Umbilical cord (tissue), 2 donors: Measurements from ENCODE around the gene HNRNPF. TPM values are rescaled to one million over a fixed set of nuclear protein-coding genes. Genes with fewer than 3 reads are reported as not detected.

Experiments
- DNase-seq: peaks from one replicate; pipeline ENCODE4 v3.0.0-alpha.2; 2015; ENCODE audit warnings: low spot score
- total RNA-seq: library from RNA; depleted of rRNA; stranded (reverse); fragments of >200 nt; gene quantifications from one replicate; pipeline ENCODE4 v1.2.3, GENCODE V29; 2014; ENCODE audit warnings: low replicate concordance; ENCODE audit not compliant: insufficient read depth

The HNRNPF gene
- total RNA-seq, 1 donor from 2014 or later, result 130 TPM

DNA sequence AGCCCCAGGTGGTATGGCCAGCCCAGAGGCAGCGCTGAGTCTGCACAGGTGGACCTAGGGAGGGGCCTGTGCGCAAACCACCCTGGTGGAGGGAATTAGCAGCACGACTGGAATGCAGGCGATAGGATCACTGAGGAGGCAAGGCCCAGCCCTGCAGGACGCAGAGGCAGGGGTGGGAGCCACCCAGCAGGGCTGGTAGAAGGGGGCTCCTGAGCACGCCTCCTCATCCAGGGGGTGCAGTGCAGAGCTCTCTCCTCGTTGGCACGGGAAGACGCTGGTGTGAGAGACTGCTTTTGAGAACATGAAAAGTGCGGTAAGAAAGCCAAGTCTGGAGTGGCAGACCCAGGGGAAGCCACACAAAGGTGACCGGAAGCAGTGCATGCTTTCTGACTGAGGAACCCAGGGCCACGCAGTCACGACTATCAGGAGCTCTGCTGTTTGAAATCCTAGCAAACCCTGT is 31.5 kb downstream of the HNRNPF start:
- DNase-seq, result no peak

DNA sequence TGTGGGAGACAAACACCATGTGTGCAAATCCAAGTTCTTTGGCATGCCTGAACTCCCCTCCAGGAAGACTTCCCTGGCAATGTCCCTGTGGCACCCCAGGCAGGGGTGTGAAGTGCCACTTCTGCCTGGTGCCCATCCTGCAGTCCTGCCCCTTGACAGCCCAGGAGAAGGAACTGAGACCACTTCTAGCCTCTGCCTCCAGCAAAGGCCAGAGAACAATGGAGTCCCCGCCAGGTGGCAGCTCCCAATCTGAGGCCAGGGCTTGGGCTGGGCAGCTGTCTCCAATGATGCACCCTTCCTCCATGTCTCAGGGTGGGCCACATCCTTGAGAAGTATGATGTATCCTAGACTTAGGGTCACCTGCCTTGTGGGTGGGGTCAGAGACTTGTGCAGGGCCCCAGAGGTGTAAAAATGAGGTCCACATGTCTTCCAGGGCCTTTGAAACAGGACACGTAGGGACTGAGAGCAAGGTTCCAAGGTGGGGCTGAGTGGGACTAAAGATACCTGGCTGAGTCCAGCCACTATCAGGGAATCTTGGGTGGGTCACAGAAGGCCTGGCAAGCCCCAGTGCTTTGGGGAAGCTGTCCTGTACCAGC is 32.1 kb downstream of the HNRNPF start:
- no peak for DNase-seq

DNA sequence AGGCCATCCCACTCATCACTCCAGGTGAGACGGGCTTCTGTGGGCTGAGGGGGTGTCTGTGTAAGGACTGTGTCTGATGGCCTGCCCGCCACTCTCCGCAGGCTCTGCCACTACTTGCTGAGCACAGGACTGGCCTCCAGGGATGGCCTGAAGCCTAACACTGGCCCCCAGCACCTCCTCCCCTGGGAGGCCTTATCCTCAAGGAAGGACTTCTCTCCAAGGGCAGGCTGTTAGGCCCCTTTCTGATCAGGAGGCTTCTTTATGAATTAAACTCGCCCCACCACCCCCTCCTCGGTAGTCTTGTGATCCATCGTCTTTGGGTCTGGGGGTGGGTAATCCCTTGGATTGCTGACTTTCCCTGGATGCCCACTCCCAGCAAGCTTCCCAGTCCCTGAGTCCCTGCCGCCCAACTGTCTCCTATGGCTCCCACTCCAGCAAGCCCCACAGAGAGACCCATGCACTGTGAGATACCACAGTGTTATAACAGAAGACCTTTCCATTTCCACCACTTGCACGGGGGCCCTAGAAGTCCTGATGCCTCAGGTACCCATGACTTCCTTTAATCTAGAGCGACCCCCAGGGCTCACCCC is 32.8 kb downstream of the HNRNPF start:
- no peak for DNase-seq

GRCh38 chr10:43375401-43376020 is 33.5 kb downstream of the HNRNPF start:
- no peak for DNase-seq

DNA sequence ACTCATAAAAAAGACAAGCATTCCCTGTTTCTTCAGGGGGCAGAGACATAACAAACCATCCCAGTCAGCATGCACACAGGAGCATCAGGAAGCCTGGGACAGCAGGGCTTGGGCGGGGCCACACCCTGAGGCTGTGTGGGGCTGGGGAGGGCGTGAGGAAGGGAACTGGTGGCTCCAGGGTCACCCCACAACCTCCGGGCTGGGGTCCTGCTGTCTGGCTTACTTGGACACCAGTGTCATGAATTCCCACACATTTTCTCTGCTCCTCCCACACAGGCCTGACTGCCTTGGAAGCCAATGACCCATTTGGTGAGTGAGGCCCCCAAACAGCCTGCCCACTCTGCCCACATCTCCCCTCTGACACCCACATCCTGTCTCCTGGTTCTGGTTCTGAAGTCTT is 34.8 kb downstream of the HNRNPF start:
- no peak for DNase-seq

DNA sequence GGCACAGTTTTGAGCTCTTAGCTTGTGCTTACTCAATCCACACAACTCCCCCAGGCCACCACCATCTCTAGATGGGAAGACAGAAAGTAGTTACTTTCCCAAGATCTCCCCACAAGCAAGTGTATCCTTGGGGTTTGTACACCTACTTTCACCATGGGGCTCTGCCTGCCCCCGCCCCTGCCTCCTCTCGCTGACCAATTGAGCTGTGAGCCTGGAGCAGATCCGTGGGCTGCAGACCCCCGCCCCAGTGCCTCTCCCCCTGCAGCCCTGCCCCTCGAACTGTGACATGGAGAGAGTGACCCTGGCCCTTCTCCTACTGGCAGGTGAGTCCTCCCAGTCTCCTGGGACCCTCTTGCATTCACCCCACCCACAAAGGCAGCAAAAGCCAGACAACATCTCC is 35.5 kb downstream of the HNRNPF start:
- no peak for DNase-seq

- no peak for DNase-seq
Measured at GRCh38 chr10:43372765-43373361, 36.1 kb downstream of the HNRNPF start.

DNA sequence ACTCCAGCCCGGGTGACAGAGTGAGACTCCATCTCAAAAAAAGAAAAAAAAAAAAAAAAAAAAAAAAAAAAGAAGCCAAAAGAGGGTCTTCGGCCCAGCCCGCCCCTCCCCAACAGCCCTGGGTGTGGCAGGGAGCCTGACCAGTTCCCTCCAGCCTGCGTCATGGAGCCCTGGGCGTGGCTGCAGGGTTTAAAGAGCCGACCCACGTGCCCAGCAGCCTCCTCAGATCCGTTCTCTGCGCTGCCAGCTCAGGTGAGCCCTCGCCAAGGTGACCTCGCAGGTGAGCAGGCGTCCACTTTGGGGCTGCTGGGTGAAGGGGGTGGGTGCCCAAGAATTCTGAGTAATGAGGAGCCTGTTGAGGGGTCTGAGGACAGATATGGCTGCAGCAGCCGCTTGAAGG is 37.6 kb downstream of the HNRNPF start, which contains the start of gene FXYD4:
Gene FXYD4, plus strand, starts transcription at position 219 of the 400 bp plus-strand sequence. CDS start 2,111 bp downstream, outside the sequence.
- no peak for DNase-seq

DNA sequence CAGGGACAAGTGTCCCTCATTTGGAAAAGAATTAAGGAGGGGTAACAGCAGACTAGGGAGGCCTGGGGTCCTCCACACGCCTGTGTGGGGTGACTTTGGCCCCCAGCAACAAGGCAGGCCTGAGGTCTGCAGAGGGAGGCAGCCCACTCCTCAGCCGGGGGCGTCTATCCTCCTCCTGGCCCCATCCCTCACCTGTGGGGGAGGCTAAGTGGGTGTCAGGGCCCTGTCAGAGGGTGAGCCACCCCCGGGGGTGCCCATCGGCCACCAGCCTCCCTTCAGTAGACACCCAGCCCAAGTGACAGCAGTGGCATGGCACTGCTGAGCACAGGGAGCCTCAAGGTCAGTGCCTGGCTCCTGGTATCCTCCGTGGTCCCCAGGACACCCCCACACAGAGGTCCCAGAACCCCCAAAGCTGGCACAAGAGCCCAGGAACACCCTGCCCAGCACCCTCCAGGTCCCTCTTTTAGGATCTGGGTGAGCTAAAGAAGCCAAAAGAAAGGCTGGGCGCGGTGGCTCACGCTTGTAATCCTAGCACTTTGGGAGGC is 38.2 kb downstream of the HNRNPF start:
- no peak for DNase-seq

- DNase-seq, result no peak
Measured at GRCh38 chr10:43369921-43370320, 39.1 kb downstream of the HNRNPF start.

GRCh38 chr10:43365001-43365400 is 44.0 kb downstream of the HNRNPF start:
- no peak for DNase-seq

DNA sequence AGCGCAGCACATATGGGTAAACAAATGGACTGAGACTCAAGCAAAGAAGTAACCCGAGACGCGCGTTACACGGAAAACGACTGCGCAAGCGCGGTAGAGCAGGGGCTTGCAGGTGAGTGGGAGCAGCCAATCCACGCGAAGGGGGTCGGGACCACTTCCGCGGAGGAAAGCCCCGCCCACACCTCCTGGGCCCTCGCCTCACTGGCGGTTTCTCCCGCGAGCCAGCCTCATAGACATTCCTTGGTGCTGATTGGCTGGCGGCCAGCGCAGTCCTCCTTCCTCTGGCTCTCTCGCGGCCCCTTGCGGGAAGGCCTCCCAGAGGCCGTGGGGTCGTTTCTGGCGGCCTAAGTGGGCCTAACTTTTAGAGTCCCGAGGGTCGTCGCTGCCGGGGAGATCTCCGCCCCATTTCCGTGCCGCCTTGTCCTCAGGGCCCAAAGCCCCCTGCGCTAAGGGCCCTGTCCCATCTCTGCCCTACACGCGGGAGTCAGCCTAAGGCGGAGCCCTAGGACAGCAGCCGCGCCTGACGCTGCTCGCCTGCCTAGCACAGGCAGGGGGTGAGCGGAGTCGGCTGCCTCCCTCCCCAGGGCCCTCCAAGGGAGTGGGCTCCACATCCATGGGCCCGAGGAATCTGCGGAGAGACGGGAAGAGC is 46.7 kb downstream of the HNRNPF start:
- peak; percentile 97 for DNase-seq

DNA sequence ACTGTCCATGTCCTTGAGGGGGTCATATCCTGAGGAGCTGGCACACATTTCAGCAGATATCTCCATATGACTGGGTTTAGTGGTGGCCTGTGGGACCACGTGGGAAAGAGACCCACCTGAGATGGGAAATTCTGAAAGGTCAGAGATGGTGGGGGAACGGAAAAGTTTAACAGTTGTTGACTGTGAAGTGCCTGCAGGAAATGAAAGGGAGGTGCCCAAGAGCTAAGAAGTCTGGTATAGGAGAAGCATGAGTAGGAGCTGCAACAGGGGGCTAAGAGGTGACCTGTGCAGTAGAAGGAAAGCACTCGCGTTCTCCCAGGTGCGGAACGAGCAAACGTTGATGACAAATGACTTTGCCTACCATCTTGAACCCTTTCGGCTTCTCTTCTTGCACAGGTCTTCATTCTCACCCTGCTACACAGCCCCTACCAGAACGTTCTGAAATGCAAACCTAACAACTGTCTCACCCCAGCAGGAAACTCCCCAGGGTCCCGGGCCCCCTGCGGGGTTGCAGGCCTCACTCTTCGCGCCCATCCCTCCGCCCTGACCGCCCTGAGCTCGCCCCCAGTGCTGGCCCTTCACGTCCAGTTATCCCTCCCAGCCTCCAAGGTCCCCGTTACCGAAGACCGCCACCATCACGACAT is 47.3 kb downstream of the HNRNPF start:
- no peak for DNase-seq

- no peak for DNase-seq
Measured at GRCh38 chr10:43360086-43360485, 48.9 kb downstream of the HNRNPF start.

DNA sequence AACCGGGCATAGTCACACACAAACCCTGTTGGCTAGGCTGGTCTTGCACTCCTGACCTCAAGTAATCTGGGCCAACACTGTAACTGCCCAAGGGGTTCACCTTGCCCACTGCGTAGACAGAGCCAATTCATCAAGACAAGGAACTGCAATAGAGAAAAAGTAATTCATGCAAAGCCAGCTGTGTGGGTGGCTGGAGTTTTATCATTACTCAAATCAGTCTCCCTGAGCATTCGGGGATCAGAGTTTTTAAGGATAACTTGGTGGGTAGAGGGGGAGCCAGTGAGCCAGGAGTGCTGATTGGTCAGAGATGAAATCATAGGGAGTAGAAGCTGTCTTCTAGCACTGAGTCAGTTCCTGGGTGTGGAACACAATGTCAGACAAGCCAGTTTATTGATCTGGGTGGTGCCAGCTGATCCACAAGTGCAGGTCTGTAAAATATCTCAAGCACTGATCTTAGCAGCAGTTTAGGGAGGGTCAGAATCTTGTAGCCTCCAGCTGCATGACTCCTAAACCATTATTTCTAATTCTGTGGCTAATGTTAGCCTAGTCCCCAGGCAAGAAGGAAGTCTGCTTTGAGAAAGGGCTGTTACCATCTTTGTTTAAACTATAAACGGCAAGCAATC is 53.1 kb downstream of the HNRNPF start:
- DNase-seq, result no peak

GRCh38 chr10:43354879-43355380 is 54.1 kb downstream of the HNRNPF start:
- DNase-seq, result no peak

DNA sequence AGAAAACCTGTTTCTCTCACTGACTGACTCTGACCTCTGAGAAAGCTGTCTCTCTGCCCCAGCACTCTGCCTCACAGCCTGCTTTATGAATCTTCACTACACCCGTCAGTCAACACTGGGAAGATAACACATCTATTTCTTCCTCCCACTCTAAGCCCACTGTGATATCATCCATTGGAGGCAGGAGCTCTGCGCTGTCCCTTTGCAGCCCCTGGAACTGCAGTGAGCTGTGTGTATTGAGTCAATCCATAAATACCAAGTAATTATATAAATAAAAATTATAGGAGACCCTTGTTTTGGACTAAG is 54.7 kb downstream of the HNRNPF start:
- no peak for DNase-seq

DNA sequence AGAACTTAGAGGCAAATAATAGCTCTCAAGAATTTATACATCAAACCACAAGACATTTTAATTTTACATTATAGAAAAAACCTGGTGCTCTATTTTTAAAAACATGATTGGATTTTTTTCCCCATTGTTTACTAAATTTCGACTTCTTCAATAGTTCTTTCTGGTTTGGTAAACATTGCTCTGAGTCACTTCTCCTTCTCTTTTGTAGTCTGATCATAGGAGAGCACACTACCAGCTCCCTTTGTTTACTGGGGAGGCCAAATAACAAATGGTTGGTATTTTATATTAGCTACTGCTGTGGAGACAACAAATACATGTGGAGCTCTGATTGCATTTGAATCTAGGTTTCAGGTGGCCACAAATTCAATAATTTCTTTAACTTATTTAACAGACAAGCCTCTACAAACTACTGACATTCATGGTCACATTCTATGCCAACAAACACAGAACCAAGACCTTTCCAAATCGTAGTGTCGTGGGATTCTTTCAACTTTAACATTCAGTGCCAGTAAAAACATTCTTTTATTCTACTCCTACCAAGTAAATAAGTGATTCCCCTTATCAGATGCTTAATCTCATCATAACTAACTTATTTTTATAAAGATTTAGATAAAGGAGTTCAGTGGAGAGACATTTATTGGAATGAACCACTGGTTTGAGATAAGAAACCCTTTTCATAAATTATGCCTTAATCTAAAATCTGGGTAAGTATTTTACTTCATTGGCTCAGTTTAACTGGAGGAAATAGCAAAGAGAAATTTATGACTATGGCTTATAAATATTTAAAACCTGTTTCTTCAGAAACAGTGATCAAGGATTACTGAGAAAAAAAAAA is 55.3 kb downstream of the HNRNPF start:
- DNase-seq, result peak; percentile 67

GRCh38 chr10:43352951-43353350 is 56.0 kb downstream of the HNRNPF start:
- no peak for DNase-seq

- no peak for DNase-seq
Measured at GRCh38 chr10:43351301-43351700, 57.7 kb downstream of the HNRNPF start.
